Keratinocyte (primary cell): ENCODE measurements around the gene FCMR.

Source experiments
- EZH2 ChIP-seq: IDR thresholded peaks from one replicate; pipeline ENCODE4 v1.6.1; 2012; ENCODE audit warnings: inconsistent platforms, mild to moderate bottlenecking, low read length, moderate library complexity
- TF ChIP-seq, protein P1 (sequence below), 3 experiments: IDR thresholded peaks in 1 of 3; conservative IDR thresholded peaks in 1 of 3; optimal IDR thresholded peaks in 1 of 3; 2 replicates in 2 of 3; 3 replicates in 1 of 3; pipeline versions ENCODE3 to v1.5.1; 2011; ENCODE audit warnings: low read length in 3 of 3, mild to moderate bottlenecking in 3 of 3, moderate library complexity in 2 of 3, control low read depth in 1 of 3, inconsistent platforms in 1 of 3; ENCODE audit not compliant: insufficient read depth in 2 of 3; ENCODE audit errors: extremely low read depth in 1 of 3

DNA sequence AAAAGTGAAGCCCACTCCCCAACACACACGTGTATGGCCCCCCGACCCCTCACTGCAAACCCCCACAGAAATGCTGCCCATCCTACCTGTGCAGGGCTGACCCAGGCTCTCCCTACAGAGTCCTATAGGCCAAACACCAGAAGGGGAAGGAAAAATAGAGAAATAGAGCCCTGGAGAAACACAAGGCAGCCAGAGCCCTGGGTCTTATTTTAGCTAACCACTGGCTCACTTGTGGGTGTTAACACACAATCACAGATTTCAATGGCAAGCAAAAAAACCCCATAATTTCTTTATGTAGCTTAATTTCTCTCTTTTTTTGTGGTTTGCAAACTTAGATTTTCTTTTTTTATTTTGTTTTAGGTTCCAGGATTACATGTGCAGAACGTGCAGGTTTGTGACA is 25.5 kb upstream of the FCMR start:
- TF ChIP-seq, protein P1, sequence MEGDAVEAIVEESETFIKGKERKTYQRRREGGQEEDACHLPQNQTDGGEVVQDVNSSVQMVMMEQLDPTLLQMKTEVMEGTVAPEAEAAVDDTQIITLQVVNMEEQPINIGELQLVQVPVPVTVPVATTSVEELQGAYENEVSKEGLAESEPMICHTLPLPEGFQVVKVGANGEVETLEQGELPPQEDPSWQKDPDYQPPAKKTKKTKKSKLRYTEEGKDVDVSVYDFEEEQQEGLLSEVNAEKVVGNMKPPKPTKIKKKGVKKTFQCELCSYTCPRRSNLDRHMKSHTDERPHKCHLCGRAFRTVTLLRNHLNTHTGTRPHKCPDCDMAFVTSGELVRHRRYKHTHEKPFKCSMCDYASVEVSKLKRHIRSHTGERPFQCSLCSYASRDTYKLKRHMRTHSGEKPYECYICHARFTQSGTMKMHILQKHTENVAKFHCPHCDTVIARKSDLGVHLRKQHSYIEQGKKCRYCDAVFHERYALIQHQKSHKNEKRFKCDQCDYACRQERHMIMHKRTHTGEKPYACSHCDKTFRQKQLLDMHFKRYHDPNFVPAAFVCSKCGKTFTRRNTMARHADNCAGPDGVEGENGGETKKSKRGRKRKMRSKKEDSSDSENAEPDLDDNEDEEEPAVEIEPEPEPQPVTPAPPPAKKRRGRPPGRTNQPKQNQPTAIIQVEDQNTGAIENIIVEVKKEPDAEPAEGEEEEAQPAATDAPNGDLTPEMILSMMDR (optimal IDR thresholded peaks at IDR 0.05 in 1 of 3, IDR thresholded peaks at IDR 0.05 in 1 of 3, conservative IDR thresholded peaks at IDR 0.05 in 1 of 3; ENCODE audit: extremely low read depth in 1 of 3, insufficient read depth in 2 of 3, low read length in 3 of 3) = no peak
- no peak for TF ChIP-seq EZH2
